Mesendoderm (in vitro differentiated cells): ENCODE data around the gene KATNAL1.

ENCODE experiments used
- DNase-seq: peaks from one replicate; pipeline ENCODE4 v3.0.0; 2013
- H2AK5ac ChIP-seq: 2 replicates; pipeline ENCODE4 v1.6.1; 2013; ENCODE audit warnings: low read length, inconsistent platforms
- H2BK120ac ChIP-seq: 2 replicates; pipeline ENCODE4 v1.6.1; 2013; ENCODE audit warnings: low read depth, mild to moderate bottlenecking, low read length, moderate library complexity, mixed read lengths
- H2BK15ac ChIP-seq: replicated peaks from 2 replicates; pipeline ENCODE4 v1.6.1; 2013; ENCODE audit warnings: low read depth, mild to moderate bottlenecking, moderate library complexity
- H2BK5ac ChIP-seq: 2 replicates; pipeline ENCODE4 v1.6.1; 2013; ENCODE audit warnings: low read length, inconsistent platforms
- H3K18ac ChIP-seq: 2 replicates; pipeline ENCODE4 v1.6.1; 2013; ENCODE audit warnings: mild to moderate bottlenecking, low read length, mixed read lengths
- H3K23ac ChIP-seq: one replicate; pipeline ENCODE4 v1.6.1; 2013; ENCODE audit warnings: low read length
- H3K27ac ChIP-seq: 2 replicates; pipeline ENCODE4 v1.5.1; 2013; ENCODE audit warnings: low read depth, mild to moderate bottlenecking, inconsistent platforms, low read length, moderate library complexity
- H3K27me3 ChIP-seq: 2 replicates; pipeline ENCODE4 v1.6.1; 2013; ENCODE audit warnings: low read length, control low read depth, mild to moderate bottlenecking, inconsistent platforms; ENCODE audit not compliant: insufficient read depth, poor library complexity
- H3K36me3 ChIP-seq: 2 replicates; pipeline ENCODE4 v1.6.1; 2013; ENCODE audit warnings: low read length, inconsistent platforms; ENCODE audit not compliant: control insufficient read depth, insufficient read depth
- H3K4ac ChIP-seq: one replicate; pipeline ENCODE4 v1.6.1; 2013; ENCODE audit warnings: low read depth, mild to moderate bottlenecking, low read length, moderate library complexity
- H3K4me1 ChIP-seq: 2 replicates; pipeline ENCODE4 v1.6.1; 2013; ENCODE audit warnings: low read depth, low read length, inconsistent platforms; ENCODE audit not compliant: control insufficient read depth
- H3K4me2 ChIP-seq: 2 replicates; pipeline ENCODE4 v1.6.1; 2013; ENCODE audit warnings: low read length
- H3K4me3 ChIP-seq: 2 replicates; pipeline ENCODE4 v1.5.1; 2013; ENCODE audit warnings: mild to moderate bottlenecking, low read length
- H3K56ac ChIP-seq: one replicate; pipeline ENCODE4 v1.6.1; 2013; ENCODE audit warnings: low read length
- H3K79me1 ChIP-seq: 2 replicates; pipeline ENCODE4 v1.6.1; 2013; ENCODE audit warnings: low read length, inconsistent platforms
- H3K79me2 ChIP-seq: 2 replicates; pipeline ENCODE4 v1.6.1; 2013; ENCODE audit warnings: mild to moderate bottlenecking, low read length; ENCODE audit not compliant: control insufficient read depth, insufficient read depth
- H3K9ac ChIP-seq: 2 replicates; pipeline ENCODE4 v1.6.1; 2013; ENCODE audit warnings: low read length, inconsistent platforms
- H4K5ac ChIP-seq: one replicate; pipeline ENCODE4 v1.6.1; 2013; ENCODE audit warnings: low read length
- H4K8ac ChIP-seq: one replicate; pipeline ENCODE4 v1.6.1; 2013; ENCODE audit warnings: low read depth, mild to moderate bottlenecking, control low read depth, low read length, moderate library complexity
- WGBS: extraction: QIAGEN DNeasy Blood & Tissue Kit; methylation state at CpG from one replicate; pipeline ENCODE4 v1.1.7; 2013; ENCODE audit warnings: low lambda C conversion rate, missing lambda C conversion rate; ENCODE audit not compliant: insufficient coverage; ENCODE audit errors: extremely low coverage; 5-methylcytosine and 5-hydroxymethylcytosine counted together

The KATNAL1 gene

DNA sequence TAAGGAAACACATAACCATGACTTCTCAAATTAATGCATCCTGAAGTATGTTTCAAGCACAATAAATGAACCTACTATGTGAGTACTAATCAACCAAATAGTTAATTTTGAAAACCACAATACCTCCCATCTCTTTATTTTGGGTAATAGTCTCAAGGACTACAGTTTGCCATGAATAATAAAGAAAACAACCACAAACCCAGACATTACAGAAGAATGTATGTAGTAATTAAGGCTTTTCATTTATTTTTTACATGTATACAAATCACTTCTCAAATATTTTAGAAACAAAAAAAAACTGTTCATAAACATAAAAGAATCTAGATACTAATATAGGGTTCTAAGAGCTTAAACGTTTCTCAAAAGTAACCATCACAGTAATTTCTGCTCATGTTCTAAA is 6.8 kb downstream of the KATNAL1 start:
- Histone ChIP-seq H3K36me3 (no peaks in the 10 kb centered on the region), H3K79me1 (peaks cover 8% of the 10 kb centered on the region), H3K4ac (no peak overlapping the region), H3K79me2 (peaks cover 14% of the 10 kb centered on the region), H3K56ac (no peak overlapping the region), H2BK5ac (no peak overlapping the region), H3K18ac (no peak overlapping the region), H2AK5ac (no peak overlapping the region), H4K8ac (no peak overlapping the region), H3K9ac (no peak overlapping the region), H3K4me2 (no peak overlapping the region), H4K5ac (no peak overlapping the region), H3K4me3 (no peak overlapping the region), H2BK15ac (no peak overlapping the region), H3K27ac (no peak overlapping the region), H2BK120ac (no peak overlapping the region), H3K27me3 (no peaks in the 10 kb centered on the region), H3K4me1 (no peaks in the 10 kb centered on the region), H3K23ac (no peak overlapping the region)
- no CpG with 5 or more reads among the region's 1 CpG for WGBS
- no peak for DNase-seq

DNA sequence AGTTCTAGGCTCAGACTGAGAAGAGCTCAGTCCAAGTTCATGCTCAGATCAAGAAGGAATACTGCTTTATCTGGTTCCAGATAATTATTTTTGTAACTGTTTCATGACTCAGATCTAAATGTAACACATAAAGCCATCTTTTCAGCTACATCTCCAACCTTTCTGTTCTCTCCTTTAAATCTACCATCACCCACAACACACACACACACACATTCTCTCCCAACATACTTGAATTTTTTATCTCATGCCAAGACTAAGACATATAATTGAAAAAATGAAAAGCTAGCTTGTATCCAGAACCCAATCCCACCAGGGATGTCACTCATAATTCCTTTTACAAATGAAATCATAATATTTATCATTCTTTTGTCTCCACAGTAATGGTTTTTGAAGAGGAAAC is 7.6 kb downstream of the KATNAL1 start:
- Histone ChIP-seq H2BK120ac (no peak overlapping the region), H3K23ac (no peak overlapping the region), H3K4me3 (no peak overlapping the region), H3K9ac (no peak overlapping the region), H2BK15ac (no peak overlapping the region), H3K56ac (no peak overlapping the region), H2BK5ac (no peak overlapping the region), H2AK5ac (no peak overlapping the region), H3K27ac (no peak overlapping the region), H3K79me2 (peaks cover 8% of the 10 kb centered on the region), H3K27me3 (no peaks in the 10 kb centered on the region), H3K4me2 (no peak overlapping the region), H4K5ac (no peak overlapping the region), H3K4me1 (no peaks in the 10 kb centered on the region), H4K8ac (no peak overlapping the region), H3K79me1 (peaks cover 8% of the 10 kb centered on the region), H3K36me3 (no peaks in the 10 kb centered on the region), H3K18ac (no peak overlapping the region), H3K4ac (no peak overlapping the region)
- DNase-seq: no peak

- H3K4ac ChIP-seq: no peak overlapping the region
- H2BK5ac ChIP-seq: no peak overlapping the region
- no peaks in the 10 kb centered on the region for H3K4me1 ChIP-seq
- H2AK5ac ChIP-seq: no peak overlapping the region
- H3K79me2 ChIP-seq: peaks cover 4% of the 10 kb centered on the region
- no peak overlapping the region for H3K4me2 ChIP-seq
- whole genome bisulfite sequencing: no CpG with 5 or more reads among the region's 2 CpGs
- no peaks in the 10 kb centered on the region for H3K27me3 ChIP-seq
- H3K27ac ChIP-seq: no peak overlapping the region
- H3K23ac ChIP-seq: no peak overlapping the region
- H3K18ac ChIP-seq: no peak overlapping the region
- no peak overlapping the region for H3K56ac ChIP-seq
- H4K8ac ChIP-seq: no peak overlapping the region
- no peaks in the 10 kb centered on the region for H3K36me3 ChIP-seq
- H3K79me1 ChIP-seq: peaks cover 13% of the 10 kb centered on the region
- H2BK120ac ChIP-seq: no peak overlapping the region
- H4K5ac ChIP-seq: no peak overlapping the region
- DNase-seq: no peak
- no peak overlapping the region for H3K4me3 ChIP-seq
- H3K9ac ChIP-seq: no peak overlapping the region
- no peak overlapping the region for H2BK15ac ChIP-seq
Measured at GRCh38 chr13:30295116-30295515, 12.2 kb downstream of the KATNAL1 start.

- Histone ChIP-seq H2BK5ac (no peak overlapping the region), H2BK15ac (no peak overlapping the region), H3K36me3 (no peaks in the 10 kb centered on the region), H3K9ac (no peak overlapping the region), H3K4ac (no peak overlapping the region), H3K27me3 (no peaks in the 10 kb centered on the region), H3K23ac (no peak overlapping the region), H3K27ac (no peak overlapping the region), H3K4me3 (no peak overlapping the region), H3K56ac (no peak overlapping the region), H3K18ac (no peak overlapping the region), H3K79me2 (peaks cover 2% of the 10 kb centered on the region), H4K8ac (no peak overlapping the region), H3K4me2 (no peak overlapping the region), H3K4me1 (no peaks in the 10 kb centered on the region), H2BK120ac (no peak overlapping the region), H4K5ac (no peak overlapping the region), H3K79me1 (peaks cover 12% of the 10 kb centered on the region), H2AK5ac (no peak overlapping the region)
- no peak for DNase-seq
- no CpG with 5 or more reads among the region's 3 CpGs for WGBS
Measured at GRCh38 chr13:30294004-30294403, 13.3 kb downstream of the KATNAL1 start.

DNA sequence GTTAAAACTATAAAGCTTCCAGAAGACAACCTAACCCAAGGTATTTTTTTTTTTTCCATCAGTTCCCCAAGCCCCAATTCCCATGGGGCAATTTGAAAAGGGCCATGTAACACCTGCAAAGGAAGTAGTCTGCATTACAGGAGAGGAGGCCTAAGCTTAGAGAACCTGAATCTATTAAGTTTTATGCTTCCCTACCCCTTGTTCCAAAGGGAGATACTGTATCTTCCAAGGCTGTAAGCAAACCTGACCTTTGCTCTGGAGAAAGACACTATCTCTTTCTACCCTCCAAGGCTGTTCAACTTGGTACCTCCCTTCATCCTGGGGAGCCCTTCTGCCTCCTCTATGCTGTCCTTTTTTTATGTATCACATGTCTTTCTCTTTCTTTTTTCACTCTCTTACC is 15.0 kb downstream of the KATNAL1 start:
- Histone ChIP-seq H4K5ac (no peak overlapping the region), H3K79me2 (peaks cover 2% of the 10 kb centered on the region), H3K4ac (no peak overlapping the region), H3K56ac (no peak overlapping the region), H4K8ac (no peak overlapping the region), H3K18ac (no peak overlapping the region), H3K4me1 (no peaks in the 10 kb centered on the region), H3K23ac (no peak overlapping the region), H2BK120ac (no peak overlapping the region), H3K27ac (no peak overlapping the region), H2BK5ac (no peak overlapping the region), H3K79me1 (peaks cover 12% of the 10 kb centered on the region), H3K4me3 (no peak overlapping the region), H3K27me3 (no peaks in the 10 kb centered on the region), H2AK5ac (no peak overlapping the region), H3K4me2 (no peak overlapping the region), H3K36me3 (no peaks in the 10 kb centered on the region), H3K9ac (no peak overlapping the region), H2BK15ac (no peak overlapping the region)
- DNase-seq: no peak

DNA sequence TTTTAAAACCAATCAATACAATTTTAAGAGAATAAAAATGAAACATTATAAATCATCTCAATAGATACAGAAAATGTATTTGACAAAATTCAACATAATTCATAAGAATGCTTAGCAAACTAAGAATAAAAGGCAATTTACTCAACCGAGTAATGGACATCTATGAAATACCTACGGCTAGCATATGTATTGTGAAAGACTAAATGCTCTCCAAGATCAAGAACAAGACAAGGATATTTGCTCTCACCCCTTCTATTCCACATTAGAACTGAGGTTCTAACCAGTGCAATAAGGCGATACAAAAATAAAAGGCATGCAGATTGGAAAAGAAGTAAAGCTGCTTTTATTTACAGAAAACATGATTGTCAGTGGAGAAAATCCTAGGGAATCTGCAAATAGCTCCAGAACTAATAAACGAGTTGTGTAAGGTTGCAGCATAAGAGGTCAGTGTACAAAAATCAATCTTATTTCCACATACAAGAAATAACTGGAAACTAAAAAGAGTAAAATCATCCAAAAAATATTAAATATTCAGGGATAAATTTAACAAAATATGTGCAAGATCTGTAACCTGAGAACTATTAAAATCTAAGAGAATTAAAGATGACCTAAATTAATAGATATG is 16.4 kb downstream of the KATNAL1 start:
- no peak overlapping the region for H4K5ac ChIP-seq
- no peak overlapping the region for H3K23ac ChIP-seq
- H3K27ac ChIP-seq: no peak overlapping the region
- H2BK5ac ChIP-seq: no peak overlapping the region
- no peak overlapping the region for H2BK15ac ChIP-seq
- H3K56ac ChIP-seq: no peak overlapping the region
- no CpG with 5 or more reads among the region's 4 CpGs for whole genome bisulfite sequencing
- no peak overlapping the region for H4K8ac ChIP-seq
- peaks cover 2% of the 10 kb centered on the region for H3K79me2 ChIP-seq
- H3K4me2 ChIP-seq: no peak overlapping the region
- no peak overlapping the region for H2BK120ac ChIP-seq
- no peaks in the 10 kb centered on the region for H3K27me3 ChIP-seq
- H3K9ac ChIP-seq: no peak overlapping the region
- H3K4ac ChIP-seq: no peak overlapping the region
- H3K4me1 ChIP-seq: no peaks in the 10 kb centered on the region
- H2AK5ac ChIP-seq: no peak overlapping the region
- H3K36me3 ChIP-seq: no peaks in the 10 kb centered on the region
- no peak overlapping the region for H3K18ac ChIP-seq
- no peak overlapping the region for H3K4me3 ChIP-seq
- H3K79me1 ChIP-seq: peaks cover 8% of the 10 kb centered on the region
- no peak for DNase-seq
